Activated gamma-delta T cell (primary cell): ENCODE measurements around the gene MAN1A2.
"Not testable (repeated sequence)": the region's sequence is repeated elsewhere in the genome, so short reads cannot be mapped to it uniquely, and the experiment has no call there.

Source experiments
- DNase-seq: peaks from one replicate; lab custom pipeline; 2025; lab: John Stamatoyannopoulos, UW

Gene MAN1A2

DNA sequence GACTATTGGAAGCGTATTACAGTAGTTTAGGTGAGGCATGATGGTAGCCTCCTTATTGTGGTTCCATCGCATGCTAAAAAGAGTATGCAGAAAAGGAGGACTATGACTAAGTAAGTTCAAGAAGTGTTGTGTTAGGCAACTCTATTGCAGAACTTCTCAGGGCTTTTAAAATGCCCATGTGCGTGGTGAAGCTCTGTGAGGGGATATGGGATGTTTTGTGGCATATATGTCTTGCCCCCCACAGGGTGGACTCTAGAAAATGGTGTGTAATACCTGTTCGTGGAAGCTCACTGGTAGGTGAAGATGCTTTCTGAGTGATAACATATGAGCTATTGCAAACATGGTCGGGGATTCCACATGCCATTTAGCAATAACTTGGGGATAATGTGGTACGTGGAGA lies 31.7 kb downstream of the MAN1A2 start:
- no peak for DNase-seq

DNA sequence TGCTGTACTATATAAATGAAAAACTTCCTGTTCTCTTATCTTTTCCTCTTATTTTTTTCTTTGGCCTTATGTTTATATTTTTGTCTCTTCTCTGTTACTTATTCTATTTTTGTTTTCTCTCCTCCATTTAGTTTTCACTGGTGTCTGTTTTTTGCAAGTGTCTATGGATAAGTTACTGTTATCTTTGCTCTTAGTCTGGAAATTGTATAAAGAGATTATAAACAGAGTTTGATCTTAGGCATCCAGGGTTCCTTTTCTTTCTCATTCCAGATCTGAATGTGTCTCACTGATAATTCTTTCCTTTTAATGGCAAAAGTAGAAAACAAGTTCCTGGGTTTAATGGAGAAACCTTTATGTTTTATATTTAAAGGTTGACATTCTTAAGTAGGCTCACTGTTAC lies 34.5 kb downstream of the MAN1A2 start:
- DNase-seq = no peak

DNA sequence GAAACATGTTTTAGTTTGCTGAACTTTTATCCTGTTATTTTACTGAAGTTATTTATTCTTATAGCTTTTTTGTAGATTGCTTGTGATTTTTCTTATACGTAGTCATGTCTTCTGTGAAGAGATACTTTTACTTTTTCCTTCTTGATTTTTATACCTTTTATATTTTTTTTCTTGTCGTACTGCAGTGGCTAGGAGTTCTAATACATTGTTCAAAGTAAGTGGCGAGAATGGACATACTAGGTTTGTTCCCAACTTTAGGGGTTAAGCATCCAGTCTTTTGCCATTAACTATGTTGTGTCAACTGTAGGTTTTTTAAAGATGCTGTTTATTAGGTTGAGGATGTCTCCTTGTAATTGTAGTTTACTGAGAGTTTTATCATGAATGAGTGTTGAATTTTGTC lies 36.3 kb downstream of the MAN1A2 start:
- DNase-seq = no peak

- DNase-seq = no peak
Observed at GRCh38 chr1:117405042-117405441, 37.8 kb downstream of the MAN1A2 start.

GRCh38 chr1:117412472-117412871 lies 45.2 kb downstream of the MAN1A2 start:
- no peak for DNase-seq

DNA sequence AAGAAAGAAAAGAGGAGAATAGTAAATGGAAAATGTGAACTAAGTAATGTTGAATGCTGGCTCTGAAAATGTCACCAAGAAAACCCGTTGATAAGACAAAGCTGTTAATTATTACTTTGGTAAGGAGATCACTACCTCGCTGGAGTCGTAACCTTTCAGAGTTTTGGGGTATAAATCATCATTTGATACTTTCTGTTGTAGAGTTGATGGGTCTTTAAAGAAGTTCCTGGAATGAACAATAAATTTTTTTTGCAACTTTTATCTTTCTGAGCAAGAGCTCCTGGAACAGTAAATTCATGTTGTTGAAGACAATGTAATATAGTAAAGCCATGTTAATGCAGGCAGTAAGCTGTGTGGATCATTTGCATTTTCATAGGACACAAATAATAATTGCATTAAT lies 46.2 kb downstream of the MAN1A2 start:
- no peak for DNase-seq

GRCh38 chr1:117414943-117415342 lies 47.7 kb downstream of the MAN1A2 start:
- DNase-seq = no peak

GRCh38 chr1:117416004-117416403 lies 48.8 kb downstream of the MAN1A2 start:
- no peak for DNase-seq

DNA sequence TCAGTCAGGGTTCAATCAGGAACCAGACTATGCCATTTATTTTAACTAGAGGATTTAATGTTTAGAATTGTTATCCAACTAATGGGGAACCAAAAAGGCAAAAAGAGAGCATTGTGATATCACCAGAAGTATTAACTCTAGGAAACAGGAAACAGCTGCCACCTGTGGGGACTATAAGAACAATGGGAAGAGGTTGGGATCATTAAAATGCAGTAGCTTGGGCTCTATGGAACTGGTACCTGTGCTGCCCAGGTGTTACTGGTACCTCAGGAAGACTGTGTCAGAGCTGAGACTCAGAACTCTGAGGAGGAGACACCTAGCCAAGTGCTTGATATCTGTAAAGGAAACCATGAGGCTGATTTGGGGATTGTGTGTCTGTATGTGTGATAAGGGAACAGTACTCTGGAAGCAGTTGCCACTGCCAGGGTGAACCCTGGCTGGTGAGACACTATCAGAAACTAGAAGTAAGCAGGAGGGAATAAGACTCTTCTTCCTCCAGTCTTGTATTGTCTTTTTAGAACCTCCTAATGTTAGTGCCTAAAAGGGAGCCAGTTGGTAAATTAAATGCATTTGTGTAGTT lies 49.4 kb downstream of the MAN1A2 start:
- DNase-seq = no peak

GRCh38 chr1:117425050-117425734 lies 57.9 kb downstream of the MAN1A2 start:
- no peak for DNase-seq

- DNase-seq = no peak
Observed at GRCh38 chr1:117427297-117427696, 60.0 kb downstream of the MAN1A2 start.

GRCh38 chr1:117433943-117434342 lies 66.7 kb downstream of the MAN1A2 start:
- no peak for DNase-seq

- DNase-seq = no peak
Observed at GRCh38 chr1:117436513-117436912, 69.3 kb downstream of the MAN1A2 start.

DNA sequence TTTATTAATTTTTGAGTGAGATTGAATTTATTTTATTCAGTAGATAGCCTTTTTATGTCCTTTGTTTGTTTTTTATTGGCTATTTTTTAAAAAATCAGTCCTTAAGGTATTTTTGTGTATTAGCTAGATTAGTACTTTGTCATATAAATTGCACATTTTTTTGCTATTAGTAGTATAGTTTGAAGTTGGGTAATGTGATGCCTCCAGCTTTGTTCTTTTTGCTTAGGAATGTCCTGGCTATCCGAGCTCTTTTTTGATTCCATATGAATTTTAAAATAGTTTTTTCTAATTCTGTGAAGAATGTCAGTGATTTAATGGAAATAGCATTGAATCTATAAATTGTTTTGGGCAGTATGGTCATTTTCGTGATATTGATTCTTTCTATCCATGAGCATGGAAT lies 80.4 kb downstream of the MAN1A2 start:
- no peak for DNase-seq

DNA sequence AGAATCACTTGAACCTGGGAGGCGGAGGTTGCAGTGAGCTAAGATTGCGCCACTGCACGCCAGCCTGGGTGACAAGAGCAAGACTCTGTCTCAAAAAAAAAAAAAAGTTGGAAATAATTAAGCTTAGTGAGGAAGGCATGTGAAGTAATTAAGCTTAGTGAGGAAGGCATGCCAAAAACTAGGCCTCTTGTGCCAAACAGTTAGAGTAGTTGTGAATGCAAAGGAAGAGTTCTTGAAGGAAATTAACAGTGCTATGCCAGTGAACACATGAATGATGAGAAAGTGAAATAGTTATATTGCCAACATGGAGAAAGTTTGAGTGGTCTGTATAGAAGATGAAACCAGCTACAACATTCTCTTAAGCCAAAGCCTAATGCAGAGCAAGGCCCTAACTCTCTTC lies 85.0 kb downstream of the MAN1A2 start:
- DNase-seq = no peak

DNA sequence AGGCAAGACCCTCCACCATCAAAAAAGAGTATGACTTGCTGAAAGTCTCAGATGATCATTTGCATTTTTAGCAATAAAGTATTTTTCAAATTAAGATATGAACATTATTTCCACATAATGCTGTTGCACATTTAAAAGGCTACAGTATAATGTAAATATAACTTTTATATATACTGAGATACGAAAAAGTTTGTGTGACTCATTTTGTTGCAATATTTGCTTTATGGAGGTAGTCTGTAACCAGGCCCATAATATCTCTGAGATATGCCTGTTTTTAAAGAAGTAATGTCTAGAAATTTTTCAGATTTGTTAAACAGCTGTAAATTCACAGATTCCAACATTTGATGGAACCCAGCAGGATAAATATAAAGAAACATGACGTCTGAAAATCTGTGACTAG lies 86.7 kb downstream of the MAN1A2 start:
- DNase-seq = no peak

DNA sequence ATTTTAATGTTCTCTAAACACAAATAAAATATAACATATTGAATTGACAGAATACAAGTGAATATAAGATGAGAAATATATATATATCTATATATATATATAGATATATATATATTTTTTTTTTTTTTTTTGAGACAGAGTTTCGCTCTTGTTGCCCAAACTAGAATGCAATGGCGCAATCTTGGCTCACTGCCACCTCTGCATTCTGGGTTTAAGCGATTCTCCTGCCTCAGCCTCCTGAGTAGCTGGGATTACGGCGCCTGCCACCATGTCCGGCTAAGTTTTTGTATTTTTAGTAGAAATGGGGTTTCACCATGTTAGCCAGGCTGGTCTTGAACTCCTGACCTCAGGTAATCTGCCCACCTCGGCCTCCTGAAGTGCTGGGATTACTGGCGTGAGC lies 91.2 kb downstream of the MAN1A2 start:
- DNase-seq = not testable (repeated sequence)

- DNase-seq = no peak
Observed at GRCh38 chr1:117466761-117467160, 99.5 kb downstream of the MAN1A2 start.

- no peak for DNase-seq
Observed at GRCh38 chr1:117467336-117467735, 100.1 kb downstream of the MAN1A2 start.

DNA sequence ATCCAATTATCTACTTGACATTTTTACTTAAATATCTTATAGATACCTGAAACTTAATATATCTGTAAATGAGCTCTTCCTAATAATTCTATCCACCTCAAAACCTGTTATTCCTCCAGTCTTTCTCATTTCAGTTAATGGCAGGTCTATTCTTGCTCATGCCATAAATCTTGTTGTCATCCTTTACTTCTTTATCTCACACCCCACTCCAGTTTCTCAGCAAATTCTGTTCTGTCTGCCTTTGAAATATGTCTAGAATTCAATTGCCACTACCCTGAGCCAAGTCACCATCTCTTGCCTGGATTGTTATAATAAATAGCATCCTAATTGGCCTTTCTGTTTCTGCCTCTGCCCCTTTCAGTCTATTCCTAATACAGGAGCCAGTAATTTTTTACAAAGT lies 105.8 kb downstream of the MAN1A2 start:
- no peak for DNase-seq

DNA sequence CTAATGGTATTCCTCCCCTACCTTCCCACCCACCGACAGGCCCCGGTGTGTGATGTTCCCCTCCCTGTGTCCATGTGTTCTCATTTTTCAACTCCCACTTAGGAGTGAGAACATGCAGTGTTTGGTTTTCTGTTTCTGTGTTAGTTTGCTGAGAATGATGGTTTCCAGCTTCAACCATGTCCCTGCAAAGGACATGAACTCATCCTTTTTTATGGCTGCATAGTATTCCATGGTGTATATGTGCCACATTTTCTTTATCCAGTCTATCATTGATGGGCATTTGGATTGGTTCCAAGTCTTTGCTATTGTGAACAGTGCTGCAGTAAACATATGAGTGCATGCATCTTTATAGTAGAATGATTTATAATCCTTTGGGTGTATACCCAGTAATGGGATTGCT lies 108.2 kb downstream of the MAN1A2 start:
- DNase-seq = not testable (repeated sequence)

GRCh38 chr1:117479086-117479485 lies 111.8 kb downstream of the MAN1A2 start:
- no peak for DNase-seq

- DNase-seq = no peak
Observed at GRCh38 chr1:117481410-117481809, 114.2 kb downstream of the MAN1A2 start.

DNA sequence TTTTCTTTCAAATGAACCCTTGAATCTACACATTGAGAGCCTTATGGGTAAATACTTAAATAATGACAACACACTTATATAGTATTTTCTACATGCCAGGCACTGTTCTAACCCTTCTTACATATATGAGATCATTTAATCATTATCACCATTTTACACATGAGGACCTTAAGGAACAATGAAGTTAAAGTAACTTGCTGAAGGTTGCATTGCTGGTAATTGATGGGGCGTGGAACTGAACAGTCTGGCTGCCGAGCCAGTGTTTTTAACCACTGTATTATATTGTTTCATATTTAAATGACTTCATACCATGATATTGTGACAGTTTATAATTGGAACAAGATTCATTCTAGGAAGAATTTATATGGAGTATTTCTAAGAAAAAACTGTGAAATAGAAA lies 126.7 kb downstream of the MAN1A2 start:
- no peak for DNase-seq
